ENCODE results near the gene TCEAL2.
A peak's percentile ranks its signal among the peaks of the same experiment; 100 is the strongest.
"Not testable (repeated sequence)": the region's sequence is repeated elsewhere in the genome, so short reads cannot be mapped to it uniquely, and the experiment has no call there.

TCEAL2 gene

DNA sequence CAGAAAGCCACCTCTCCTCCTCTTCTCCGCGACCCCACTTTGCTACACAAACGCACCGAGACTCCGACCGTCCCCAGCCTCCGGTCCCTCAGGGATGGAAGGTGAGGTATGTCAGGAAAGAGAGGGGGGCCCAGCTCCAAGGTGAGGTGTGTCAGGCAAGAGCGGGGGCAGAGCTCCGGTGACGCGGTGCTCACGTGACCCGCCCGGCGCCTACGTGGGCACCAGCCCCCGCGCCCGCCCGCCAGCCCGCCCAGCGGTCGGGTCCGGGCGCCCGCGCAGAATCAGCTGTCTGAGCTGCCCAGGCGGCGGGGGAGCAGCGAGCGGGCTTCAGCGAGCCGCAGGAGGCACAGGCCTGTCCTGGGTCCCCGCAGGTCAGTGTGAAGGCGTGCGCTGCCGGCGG, at the start of gene TCEAL2:
Gene TCEAL2, plus strand, starts transcription at position 244 of the 400 bp plus-strand sequence. CDS start 1,152 bp downstream, outside the sequence.
- DNase-seq (ENCODE audit: low read depth, low spot score): peak; percentile 9

DNA sequence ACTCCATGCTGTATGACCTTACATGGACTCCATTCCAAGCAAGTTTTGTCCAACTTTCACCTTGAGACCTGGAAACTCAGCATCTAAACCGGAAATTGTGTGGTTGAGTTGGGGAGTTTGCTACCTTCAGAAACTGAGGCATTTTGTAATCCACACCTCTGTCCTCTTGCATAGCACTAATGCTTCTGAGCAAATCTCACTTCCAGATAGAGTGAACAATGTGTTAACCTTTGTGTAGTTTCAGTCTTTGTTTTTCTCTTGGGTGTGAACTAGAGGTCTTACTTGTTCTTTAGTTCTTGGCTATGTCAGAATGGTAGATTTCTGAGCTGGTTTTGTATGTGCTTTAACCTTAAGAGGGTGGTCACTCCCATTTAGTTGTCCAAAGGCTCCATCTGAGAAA, 48.1 kb upstream of the TCEAL2 start:
- DNase-seq (ENCODE audit: low read depth, low spot score): no peak

DNA sequence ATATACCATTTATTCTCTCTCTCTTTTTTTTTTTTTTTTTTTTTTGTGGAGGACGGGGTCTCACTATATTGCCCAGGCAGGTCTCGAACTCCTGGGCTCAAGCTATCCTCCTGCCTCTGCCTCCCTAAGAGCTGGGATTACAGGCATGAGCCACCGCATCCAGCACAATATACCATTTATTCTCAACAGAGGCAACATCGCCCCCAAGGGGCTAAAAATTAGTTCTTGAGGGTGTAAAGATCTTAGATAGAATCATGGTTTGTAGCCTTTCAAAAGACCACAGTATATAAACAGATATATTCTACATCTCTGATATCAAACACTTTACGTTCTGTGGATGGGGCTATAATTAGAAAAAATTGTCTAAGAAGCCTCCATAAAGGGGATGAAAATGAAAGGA, 39.8 kb upstream of the TCEAL2 start:
- peak; percentile 3 for DNase-seq (ENCODE audit: low read depth, low spot score)

DNA sequence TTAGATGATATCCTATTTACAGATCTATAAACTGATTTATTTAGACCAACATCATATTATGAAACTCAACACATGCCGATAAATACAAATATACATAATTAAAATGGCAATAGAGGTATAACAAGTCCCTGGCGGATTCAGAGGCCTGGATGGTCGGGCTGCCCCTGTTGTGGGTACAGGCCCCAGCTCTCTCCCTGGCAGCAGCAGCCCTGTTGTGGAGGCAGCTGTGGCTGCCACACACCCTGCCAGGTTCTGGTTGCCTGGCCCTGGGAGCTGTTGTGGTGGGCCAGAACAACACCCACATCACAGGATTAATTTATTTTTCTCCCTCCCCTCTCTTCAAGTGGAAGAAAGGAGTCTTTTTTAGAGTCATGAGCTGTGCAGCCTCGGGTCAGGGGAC, 12.1 kb upstream of the TCEAL2 start:
- DNase-seq (ENCODE audit: low read depth, low spot score): no peak

DNA sequence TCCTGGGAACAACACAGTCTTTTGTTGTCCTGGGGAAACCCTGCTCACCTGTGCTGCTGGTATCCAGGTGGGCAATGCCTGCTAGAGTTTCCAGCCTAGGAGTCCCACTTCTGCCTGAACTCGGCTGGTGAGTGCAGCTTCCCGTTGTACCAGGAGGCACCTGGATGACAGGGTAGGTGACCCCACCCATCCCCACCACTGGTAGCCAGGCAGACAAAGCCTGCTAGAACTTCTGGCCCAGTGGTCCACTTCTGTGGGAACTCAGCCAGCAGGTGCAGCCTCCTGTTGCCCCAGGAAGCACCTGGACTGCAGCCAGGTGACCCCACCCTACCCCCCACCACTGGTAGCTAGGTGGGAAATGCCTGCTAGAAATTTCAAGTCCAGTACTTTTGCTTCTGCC, 9.7 kb upstream of the TCEAL2 start:
- no peak for DNase-seq (ENCODE audit: low read depth, low spot score)

DNA sequence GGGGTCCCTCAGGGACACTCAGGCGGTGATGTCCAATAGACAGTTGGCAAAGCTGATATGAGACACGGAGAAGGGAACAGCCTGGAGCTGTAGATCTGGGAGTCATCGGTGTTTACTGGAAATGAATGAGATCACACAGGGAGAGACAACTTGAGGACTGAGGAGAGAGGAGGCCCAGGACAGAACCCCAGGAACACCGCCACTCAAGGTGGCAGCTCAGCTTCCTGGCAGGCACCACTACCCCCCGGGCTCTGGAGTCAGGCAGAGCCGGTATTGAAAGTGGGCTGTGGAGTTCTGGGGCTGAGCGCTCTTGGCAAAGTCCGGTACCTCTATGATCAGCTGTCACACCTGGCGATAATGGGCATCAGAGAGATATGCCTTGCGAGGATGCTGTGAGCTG, 465 bp upstream of the TCEAL2 start:
- not testable (repeated sequence) for DNase-seq (ENCODE audit: low read depth, low spot score)

DNA sequence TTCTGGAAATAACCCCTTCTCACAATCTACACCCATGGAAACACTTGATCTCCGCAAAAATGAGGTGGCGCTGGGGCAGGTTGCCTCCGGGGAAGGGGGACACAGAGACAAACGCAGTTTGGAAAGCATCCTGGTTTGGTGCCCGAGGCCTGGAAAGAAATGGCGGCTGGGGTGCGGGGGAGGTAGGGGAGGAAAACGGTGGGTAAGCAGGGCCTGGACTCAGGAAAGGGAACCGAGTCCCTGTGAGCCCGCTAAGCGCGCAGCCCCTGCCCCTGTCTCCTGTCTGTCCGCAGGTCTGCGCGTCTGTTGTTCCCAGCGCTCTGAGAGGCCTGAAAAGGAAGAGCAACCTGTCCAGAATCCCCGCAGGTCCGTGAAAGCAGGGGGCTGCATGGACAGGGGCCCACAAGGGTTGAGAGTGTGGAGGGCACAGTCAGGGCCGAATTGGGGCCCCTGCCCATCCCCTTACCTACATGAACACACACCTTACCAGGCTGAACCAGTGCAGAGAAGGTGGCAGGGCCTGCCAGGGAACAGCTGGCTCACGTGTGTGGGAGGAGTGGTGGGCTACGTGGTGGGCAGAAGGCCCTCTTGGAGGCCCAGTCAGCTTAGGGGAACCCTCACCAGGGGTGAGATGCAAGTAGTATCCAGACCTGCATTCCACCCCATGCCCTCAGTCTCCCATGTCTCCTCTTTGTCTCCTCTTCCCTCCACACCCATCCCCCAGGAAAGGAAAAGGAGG, 770 bp downstream of the TCEAL2 start:
- peak; percentile 1 for DNase-seq (ENCODE audit: low read depth, low spot score)

DNA sequence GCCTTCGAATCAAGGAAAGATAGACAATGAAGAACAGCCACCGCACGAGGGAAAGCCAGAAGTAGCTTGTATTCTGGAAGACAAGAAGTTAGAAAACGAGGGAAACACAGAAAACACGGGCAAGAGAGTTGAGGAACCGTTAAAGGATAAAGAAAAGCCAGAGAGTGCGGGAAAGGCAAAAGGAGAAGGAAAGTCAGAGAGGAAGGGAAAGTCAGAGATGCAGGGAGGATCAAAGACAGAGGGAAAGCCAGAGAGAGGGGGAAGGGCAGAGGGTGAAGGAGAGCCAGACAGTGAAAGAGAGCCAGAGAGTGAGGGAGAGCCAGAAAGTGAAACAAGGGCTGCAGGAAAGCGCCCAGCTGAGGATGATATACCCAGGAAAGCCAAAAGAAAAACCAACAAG, 1.4 kb downstream of the TCEAL2 start:
- DNase-seq (ENCODE audit: low read depth, low spot score): peak; percentile 1

DNA sequence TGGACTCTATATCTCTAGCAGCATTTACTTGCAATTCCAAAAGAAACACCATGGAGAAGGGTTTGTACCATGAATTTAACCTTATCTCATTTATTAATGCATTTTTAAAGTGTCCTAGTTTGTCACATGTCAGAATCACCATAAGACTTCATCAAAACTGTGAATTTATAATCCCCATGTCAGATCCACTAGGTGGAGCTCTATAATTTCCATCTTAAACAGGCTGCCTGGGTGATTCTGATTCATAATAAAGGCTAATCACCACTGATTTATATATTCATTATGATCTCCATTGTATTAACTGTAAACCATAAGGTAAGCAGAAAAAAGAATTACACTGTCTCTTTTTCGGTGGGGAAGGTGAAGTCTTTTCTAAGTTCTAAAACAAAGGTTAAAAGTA, 4.0 kb downstream of the TCEAL2 start:
- DNase-seq (ENCODE audit: low read depth, low spot score): no peak

DNA sequence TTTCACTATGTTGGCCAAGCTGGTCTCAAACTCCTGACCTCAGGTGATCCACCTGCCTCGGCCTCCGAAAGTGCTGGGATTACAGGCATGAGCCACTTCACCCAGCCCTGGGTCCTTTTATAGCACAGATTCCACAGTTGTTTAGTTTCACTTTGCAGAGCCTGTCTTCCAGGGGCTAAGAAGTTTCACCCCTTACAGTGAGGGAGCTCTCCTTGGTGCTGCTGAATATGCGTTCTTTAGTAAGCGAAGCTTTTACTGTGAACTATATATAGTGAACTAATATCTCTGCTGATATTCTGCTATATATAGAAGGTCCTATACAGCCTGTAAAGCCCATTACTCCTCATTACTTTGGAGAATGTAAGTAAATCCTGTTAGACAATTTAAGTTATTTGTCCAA, 12.6 kb downstream of the TCEAL2 start:
- DNase-seq (ENCODE audit: low read depth, low spot score): no peak

DNA sequence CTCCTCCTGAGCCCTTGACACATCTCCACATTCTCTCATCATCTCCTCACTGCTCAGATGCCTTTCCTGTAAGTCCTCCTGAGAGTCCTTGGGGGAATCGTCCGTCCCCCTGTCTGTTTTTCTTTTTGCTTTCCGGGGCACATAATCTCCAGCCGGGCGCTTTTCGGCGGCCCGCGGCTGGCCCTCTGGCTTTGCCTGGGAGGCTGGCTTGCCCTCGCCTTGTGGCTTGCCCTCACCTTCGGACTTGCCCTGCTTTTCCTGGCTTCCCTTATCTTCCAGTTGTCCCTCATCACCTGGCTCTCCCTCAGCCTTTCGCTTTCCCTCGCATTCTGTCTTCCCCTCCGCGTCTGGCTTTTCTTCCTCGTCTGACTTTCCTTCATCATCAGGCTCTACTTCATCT, 15.4 kb downstream of the TCEAL2 start:
- DNase-seq (ENCODE audit: low read depth, low spot score): not testable (repeated sequence)

DNA sequence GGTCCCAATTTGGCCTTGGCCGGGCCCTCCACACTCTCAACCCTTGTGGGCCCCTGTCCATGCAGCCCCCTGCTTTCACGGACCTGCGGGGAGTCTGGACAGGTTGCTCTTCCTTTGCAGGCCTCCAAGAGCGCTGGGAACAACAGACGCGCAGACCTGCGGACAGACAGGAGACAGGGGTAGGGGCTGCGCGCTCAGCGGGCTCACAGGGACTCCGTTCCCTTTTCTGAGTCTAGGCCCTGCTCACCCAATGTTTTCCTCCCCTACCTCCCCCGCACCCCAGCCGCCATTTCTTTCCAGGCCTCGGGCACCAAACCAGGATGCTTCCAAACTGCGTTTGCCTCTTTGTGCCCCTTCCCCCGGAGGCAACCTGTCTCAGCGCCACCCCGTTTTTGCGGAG, 16.2 kb downstream of the TCEAL2 start:
- DNase-seq (ENCODE audit: low read depth, low spot score): not testable (repeated sequence)

DNA sequence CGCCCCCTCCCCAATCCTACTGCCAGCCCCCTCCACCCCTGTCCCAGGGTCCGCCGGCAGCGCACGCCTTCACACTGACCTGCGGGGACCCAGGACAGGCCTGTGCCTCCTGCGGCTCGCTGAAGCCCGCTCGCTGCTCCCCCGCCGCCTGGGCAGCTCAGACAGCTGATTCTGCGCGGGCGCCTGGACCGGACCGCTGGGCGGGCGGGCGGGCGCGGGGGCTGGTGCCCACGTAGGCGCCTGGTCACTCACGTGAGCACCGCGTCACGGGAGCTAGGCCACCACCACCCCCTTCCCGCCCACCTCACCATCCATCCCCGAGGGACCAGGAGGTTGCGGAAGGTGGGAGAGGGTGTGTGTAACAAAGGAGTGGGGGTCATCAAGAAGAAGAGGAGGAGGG, 16.8 kb downstream of the TCEAL2 start, which contains the start of gene TCEAL6:
Gene TCEAL6, minus strand, starts transcription at position 208 of the 400 bp plus-strand sequence.
- DNase-seq (ENCODE audit: low read depth, low spot score): not testable (repeated sequence)

DNA sequence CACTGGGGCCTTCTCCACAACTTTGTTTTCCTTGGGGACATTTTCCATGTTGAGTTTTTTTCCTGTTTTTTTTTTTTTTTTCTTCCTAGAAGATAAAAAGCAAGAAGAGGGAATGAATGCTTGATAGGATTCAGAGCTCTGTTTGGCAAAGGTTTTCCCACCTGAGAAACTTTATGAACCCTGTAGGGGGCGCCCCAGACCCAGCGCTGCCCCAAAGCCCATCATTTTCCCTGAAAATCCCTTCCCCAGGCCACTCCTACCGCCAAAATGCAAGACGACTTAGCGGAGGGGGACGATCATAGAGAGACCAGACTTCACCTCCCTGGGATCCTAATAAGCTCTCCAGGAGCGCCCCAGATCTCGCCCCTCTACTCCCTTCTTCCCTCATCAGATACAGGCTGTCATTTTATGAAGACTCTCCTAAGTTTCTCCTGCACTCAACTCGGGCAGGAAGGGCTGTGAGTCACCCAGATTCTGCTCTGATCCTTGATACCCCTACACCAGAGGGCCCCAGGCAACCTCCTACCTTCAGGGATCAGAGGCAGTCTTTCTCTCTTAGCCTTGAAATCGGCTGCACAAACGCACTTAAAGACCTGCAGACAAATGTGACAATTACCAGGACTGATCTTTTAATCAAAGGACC, 28.9 kb downstream of the TCEAL2 start:
- peak; percentile 31 for DNase-seq (ENCODE audit: low read depth, low spot score)

DNA sequence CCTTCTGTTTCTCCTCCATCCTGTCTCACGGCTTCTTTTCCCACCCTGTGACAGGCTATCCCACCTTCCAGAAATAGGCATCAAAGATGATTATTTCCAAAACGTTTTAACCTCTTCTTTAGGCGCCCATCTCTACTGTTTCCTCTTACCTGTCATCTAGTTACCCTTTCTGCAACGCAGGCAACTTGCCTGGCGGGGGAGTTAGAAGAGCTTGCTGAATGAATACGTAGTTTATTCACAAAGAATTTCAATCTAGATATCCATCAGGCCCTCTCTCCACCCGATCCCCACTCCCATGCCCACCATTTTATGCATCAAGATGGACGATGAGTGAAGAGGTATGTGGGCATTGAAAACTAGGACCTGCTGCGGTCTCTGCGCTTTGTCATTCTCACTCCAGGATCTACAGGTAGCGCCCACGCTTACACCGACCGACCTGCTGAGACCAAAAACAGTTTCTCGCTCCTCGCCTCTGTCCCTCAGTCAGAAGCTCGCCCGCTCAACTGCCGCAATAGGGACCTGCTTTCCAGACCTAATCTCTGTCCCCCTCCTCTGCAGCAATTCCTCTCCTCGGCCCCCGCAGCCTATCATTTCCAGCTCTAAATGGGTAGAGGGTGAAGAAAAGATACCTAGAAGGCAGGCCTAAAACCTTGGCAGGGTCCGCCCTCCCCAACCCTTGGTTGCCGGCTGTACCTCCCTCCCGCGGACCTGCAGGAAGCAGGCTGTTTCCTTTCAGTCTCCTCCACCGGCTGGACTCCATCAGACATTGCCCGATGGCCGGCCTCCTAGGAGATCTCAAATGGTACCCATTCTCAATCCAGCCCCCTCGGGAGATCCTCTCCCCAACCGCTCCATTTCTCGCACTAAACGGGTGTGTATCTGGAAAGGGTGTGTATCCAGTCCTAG, 29.7 kb downstream of the TCEAL2 start:
- DNase-seq (ENCODE audit: low read depth, low spot score): peak; percentile 2

DNA sequence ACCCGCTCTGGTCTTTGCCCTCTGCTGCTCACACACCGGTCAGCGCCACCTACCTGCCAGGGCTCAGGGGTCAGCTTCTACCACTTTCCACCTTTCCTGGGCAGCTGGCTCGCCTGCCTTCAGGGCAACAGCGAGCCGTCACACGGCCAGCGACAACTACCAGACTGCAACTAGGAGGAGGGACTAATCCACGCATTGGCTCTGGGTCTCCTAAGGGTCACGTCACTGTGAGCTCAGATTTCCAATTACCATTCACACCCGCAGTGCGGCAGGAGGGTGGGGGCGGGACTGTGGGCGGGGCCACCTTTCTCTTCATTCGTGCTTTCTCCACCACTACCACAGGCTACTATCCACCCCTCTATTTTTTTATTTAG, 30.3 kb downstream of the TCEAL2 start, which contains the start of gene BEX5:
Gene BEX5, minus strand, starts transcription at position 172 of the 374 bp plus-strand sequence. CDS start 1,712 bp downstream, outside the sequence.
- DNase-seq (ENCODE audit: low read depth, low spot score): peak; percentile 73
